RWPE1 (cell line): ENCODE data around the gene KLHL30.

Source experiments
- CTCF ChIA-PET: fragments of 350-600 bp; sonication (Branson Sonifier 250); formaldehyde crosslinking; extraction: SDS; loops from one replicate; lab custom pipeline; 2021; lab: Yijun Ruan, JAX
- POLR2A ChIA-PET: fragments of 400-600 bp; formaldehyde crosslinking; extraction: SDS; loops from one replicate; lab custom pipeline; 2020; ENCODE audit warnings: antibody characterized with exemption; ENCODE audit not compliant: low non-redundant PET; lab: Yijun Ruan, JAX
- DNase-seq: peaks from one replicate; pipeline ENCODE4 v3.0.0; 2012; ENCODE audit warnings: low spot score
- H3K27ac ChIP-seq: fragments of 450-650 bp; 2 replicates; pipeline ENCODE4 v1.5.1; 2017
- CTCF ChIP-seq: fragments of 450-650 bp; conservative IDR thresholded peaks from 2 replicates; pipeline ENCODE4 v1.5.1; 2017; ENCODE audit warnings: low read depth, mild to moderate bottlenecking

KLHL30 gene

GRCh38 chr2:238138331-238139195 is at the start of gene KLHL30:
Gene KLHL30 (plus strand): TSS chr2:238138668. CDS start chr2:238140755, 2,087 bp downstream.
- H3K27ac ChIP-seq = peak within 1 kb of the TSS; percentile 27; the same call in 1 of the 2 replicates
- ChIA-PET CTCF (interaction anchor here (0.6 to 1.0 kb wide), 4 partner anchors 8 to 216 kb away, joined by 3 to 6 read pairs (median 3); no protein-coding TSS in a partner anchor), POLR2A (no interaction called here)
- DNase-seq = no peak
- TF ChIP-seq CTCF = no peak

GRCh38 chr2:238090887-238091286 is 47.6 kb upstream of the KLHL30 start:
- ChIA-PET CTCF (interaction anchor here (0.6 to 1.4 kb wide), 3 partner anchors 9 to 519 kb away, joined by 3 to 4 read pairs (median 3); no protein-coding TSS in a partner anchor), POLR2A (interaction anchor here (0.5 kb wide), 1 partner anchor 500 kb away, joined by 4 read pairs; no protein-coding TSS in a partner anchor)
- DNase-seq = no peak
- TF ChIP-seq CTCF = no peak
- no peak overlapping the region for H3K27ac ChIP-seq

GRCh38 chr2:238091436-238092060 is 46.9 kb upstream of the KLHL30 start:
- POLR2A ChIA-PET = no interaction called here
- H3K27ac ChIP-seq = no peak overlapping the region
- no peak for DNase-seq
- CTCF ChIA-PET = interaction anchor here (0.7 to 1.4 kb wide), 2 partner anchors 10 to 519 kb away, joined by 3 to 4 read pairs; no protein-coding TSS in a partner anchor
- no peak for TF ChIP-seq CTCF

- no peak overlapping the region for H3K27ac ChIP-seq
- POLR2A ChIA-PET = no interaction called here
- no peak for TF ChIP-seq CTCF
- CTCF ChIA-PET = no interaction called here
- no peak for DNase-seq
Measured at GRCh38 chr2:238092486-238093035, 45.9 kb upstream of the KLHL30 start.

GRCh38 chr2:238093181-238094140 is 45.0 kb upstream of the KLHL30 start:
- H3K27ac ChIP-seq = no peak overlapping the region
- ChIA-PET POLR2A (no interaction called here), CTCF (no interaction called here)
- no peak for TF ChIP-seq CTCF
- no peak for DNase-seq
